ENCODE results near the gene JUND. TPM values are rescaled to one million over a fixed set of nuclear protein-coding genes. Genes with fewer than 3 reads are reported as not detected.

The JUND gene
- total RNA-seq, 2 experiments from 2014 or later: 79.0 to 138 TPM

- Histone ChIP-seq H3K4me2 (ENCODE audit: low read length) (peak overlapping the region; percentile 94), H3K79me2 (ENCODE audit: insufficient read depth, low read depth, low read length) (peaks cover 20% of the 10 kb centered on the region; the same call in 1 of the 2 replicates), H4K20me1 (ENCODE audit: insufficient read depth, low read length) (peaks cover 10% of the 10 kb centered on the region; the same call in 1 of the 2 replicates), H3K27ac (ENCODE audit: low read depth, low read length, poor library complexity, severe bottlenecking) (peak overlapping the region; percentile 89), H3K4me3 (ENCODE audit: low read depth, low read length, poor library complexity, severe bottlenecking) (peak overlapping the region; percentile 72), H2AFZ (ENCODE audit: low read length) (no peak overlapping the region), H3K9me3 (ENCODE audit: low read length) (no peaks in the 10 kb centered on the region), H3K36me3 (ENCODE audit: insufficient read depth, low read length) (peaks cover 16% of the 10 kb centered on the region; the same call in 1 of the 2 replicates), H3K9me2 (ENCODE audit: insufficient read depth, low read length) (no peaks in the 10 kb centered on the region), H3K4me1 (ENCODE audit: insufficient read depth, low read length, poor library complexity, severe bottlenecking) (peaks cover 28% of the 10 kb centered on the region)
- intact Hi-C loops (cut with micrococcal nuclease; ENCODE audit: unreplicated experiment): no loop called here
- TSS peak; percentile 96 for BruUV-seq (replicated peaks)
- CTCF ChIA-PET (ENCODE audit: unreplicated experiment): interaction anchor here (0.5 to 1.8 kb wide), 4 partner anchors 11 to 57 kb away, joined by 3 to 9 read pairs (median 5); partner anchors contain the start of gene LSM4
- peak; percentile 47 for DNase-seq (ENCODE audit: low spot score)
- POLR2A ChIA-PET: interaction anchor here (0.5 to 3.8 kb wide), 17 partner anchors 10 to 276 kb away, joined by 3 to 44 read pairs (median 6); partner anchors contain the start of genes LSM4 and SSBP4
- TF ChIP-seq EZH2phosphoT487 (IDR thresholded peaks at IDR 0.05; ENCODE audit: borderline replicate concordance, low read depth, low read length): no peak
Measured at GRCh38 chr19:18282021-18282787, 782 bp upstream of the JUND start.

GRCh38 chr19:18280247-18281081, 958 bp downstream of the JUND start:
- H3K4me3 ChIP-seq (ENCODE audit: low read depth, low read length, poor library complexity, severe bottlenecking): peak overlapping the region; percentile 80

More at GRCh38 chr19:18280247-18281081, 958 bp downstream of the JUND start:
- Histone ChIP-seq H3K36me3 (ENCODE audit: insufficient read depth, low read length) (peaks cover 16% of the 10 kb centered on the region; the same call in 1 of the 2 replicates), H3K9me3 (ENCODE audit: low read length) (no peaks in the 10 kb centered on the region), H3K9me2 (ENCODE audit: insufficient read depth, low read length) (no peaks in the 10 kb centered on the region), H3K4me1 (ENCODE audit: insufficient read depth, low read length, poor library complexity, severe bottlenecking) (peaks cover 28% of the 10 kb centered on the region), H3K27ac (ENCODE audit: low read depth, low read length, poor library complexity, severe bottlenecking) (peak overlapping the region; percentile 86), H2AFZ (ENCODE audit: low read length) (no peak overlapping the region), H3K4me2 (ENCODE audit: low read length) (peak overlapping the region; percentile 69), H4K20me1 (ENCODE audit: insufficient read depth, low read length) (peaks cover 10% of the 10 kb centered on the region; the same call in 1 of the 2 replicates), H3K79me2 (ENCODE audit: insufficient read depth, low read depth, low read length) (peaks cover 20% of the 10 kb centered on the region; the same call in 1 of the 2 replicates)
- no peak for TF ChIP-seq EZH2phosphoT487 (IDR thresholded peaks at IDR 0.05; ENCODE audit: borderline replicate concordance, low read depth, low read length)
- TF ChIP-seq, protein P1, sequence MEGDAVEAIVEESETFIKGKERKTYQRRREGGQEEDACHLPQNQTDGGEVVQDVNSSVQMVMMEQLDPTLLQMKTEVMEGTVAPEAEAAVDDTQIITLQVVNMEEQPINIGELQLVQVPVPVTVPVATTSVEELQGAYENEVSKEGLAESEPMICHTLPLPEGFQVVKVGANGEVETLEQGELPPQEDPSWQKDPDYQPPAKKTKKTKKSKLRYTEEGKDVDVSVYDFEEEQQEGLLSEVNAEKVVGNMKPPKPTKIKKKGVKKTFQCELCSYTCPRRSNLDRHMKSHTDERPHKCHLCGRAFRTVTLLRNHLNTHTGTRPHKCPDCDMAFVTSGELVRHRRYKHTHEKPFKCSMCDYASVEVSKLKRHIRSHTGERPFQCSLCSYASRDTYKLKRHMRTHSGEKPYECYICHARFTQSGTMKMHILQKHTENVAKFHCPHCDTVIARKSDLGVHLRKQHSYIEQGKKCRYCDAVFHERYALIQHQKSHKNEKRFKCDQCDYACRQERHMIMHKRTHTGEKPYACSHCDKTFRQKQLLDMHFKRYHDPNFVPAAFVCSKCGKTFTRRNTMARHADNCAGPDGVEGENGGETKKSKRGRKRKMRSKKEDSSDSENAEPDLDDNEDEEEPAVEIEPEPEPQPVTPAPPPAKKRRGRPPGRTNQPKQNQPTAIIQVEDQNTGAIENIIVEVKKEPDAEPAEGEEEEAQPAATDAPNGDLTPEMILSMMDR (conservative IDR thresholded peaks at IDR 0.05; ENCODE audit: low read length): no peak
- ChIA-PET POLR2A (interaction anchor here (0.6 to 3.8 kb wide), 16 partner anchors 12 to 140 kb away, joined by 3 to 44 read pairs (median 6); partner anchors contain the start of genes LSM4 and SSBP4), CTCF (ENCODE audit: unreplicated experiment) (interaction anchor here (0.6 to 2.2 kb wide), 7 partner anchors 26 to 189 kb away, joined by 3 to 22 read pairs (median 3); no protein-coding TSS in a partner anchor)
- intact Hi-C loops (cut with micrococcal nuclease; ENCODE audit: unreplicated experiment): loop anchor here (1.0 to 2.0 kb wide), 2 partner anchors 12 to 130 kb away; no protein-coding TSS in a partner anchor
- DNase-seq (ENCODE audit: low spot score): peak; percentile 95
- BruUV-seq (replicated peaks): no TSS peak

Measured in OCI-LY7 (cell line).